ENCODE results near the gene AGPAT3.

GRCh38 chr21:43876605-43877004 is 11.6 kb downstream of the AGPAT3 start:
- TF ChIP-seq, protein P1, sequence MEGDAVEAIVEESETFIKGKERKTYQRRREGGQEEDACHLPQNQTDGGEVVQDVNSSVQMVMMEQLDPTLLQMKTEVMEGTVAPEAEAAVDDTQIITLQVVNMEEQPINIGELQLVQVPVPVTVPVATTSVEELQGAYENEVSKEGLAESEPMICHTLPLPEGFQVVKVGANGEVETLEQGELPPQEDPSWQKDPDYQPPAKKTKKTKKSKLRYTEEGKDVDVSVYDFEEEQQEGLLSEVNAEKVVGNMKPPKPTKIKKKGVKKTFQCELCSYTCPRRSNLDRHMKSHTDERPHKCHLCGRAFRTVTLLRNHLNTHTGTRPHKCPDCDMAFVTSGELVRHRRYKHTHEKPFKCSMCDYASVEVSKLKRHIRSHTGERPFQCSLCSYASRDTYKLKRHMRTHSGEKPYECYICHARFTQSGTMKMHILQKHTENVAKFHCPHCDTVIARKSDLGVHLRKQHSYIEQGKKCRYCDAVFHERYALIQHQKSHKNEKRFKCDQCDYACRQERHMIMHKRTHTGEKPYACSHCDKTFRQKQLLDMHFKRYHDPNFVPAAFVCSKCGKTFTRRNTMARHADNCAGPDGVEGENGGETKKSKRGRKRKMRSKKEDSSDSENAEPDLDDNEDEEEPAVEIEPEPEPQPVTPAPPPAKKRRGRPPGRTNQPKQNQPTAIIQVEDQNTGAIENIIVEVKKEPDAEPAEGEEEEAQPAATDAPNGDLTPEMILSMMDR (IDR thresholded peaks at IDR 0.05) = no peak
- no peak for TF ChIP-seq POLR2AphosphoS5 (IDR thresholded peaks at IDR 0.05)

Data from suprapubic skin (tissue), 3 donors.